ENCODE data around the gene NPFFR2. TPM values are rescaled to one million over a fixed set of nuclear protein-coding genes. Genes with fewer than 3 reads are reported as not detected.

The NPFFR2 gene
- total and polyA plus RNA-seq, 9 of the 15 experiments (the other 6 are each of a cell fraction or from before 2014, with no cell fraction given) = 0.15 to 0.98 (median 0.48) TPM

GRCh38 chr4:72031868-72032608, at the start of gene NPFFR2 (continued):
- TF ChIP-seq USF1 (CRISPR knock-in tag; IDR thresholded peaks at IDR 0.05) (no peak), NFRKB (IDR thresholded peaks at IDR 0.05; ENCODE audit: low read depth) (no peak), ZNF436 (CRISPR knock-in tag; IDR thresholded peaks at IDR 0.05) (no peak), EGR1 (conservative IDR thresholded peaks at IDR 0.05) (no peak), NR2C1 (IDR thresholded peaks at IDR 0.05) (no peak), NR2C1 (tag; IDR thresholded peaks at IDR 0.05) (no peak), FOXM1 (IDR thresholded peaks at IDR 0.05; ENCODE audit: low read depth) (no peak), FOXM1 (CRISPR knock-in tag; IDR thresholded peaks at IDR 0.05; ENCODE audit: low read depth) (no peak), HMG20A (CRISPR knock-in tag; conservative IDR thresholded peaks at IDR 0.05) (no peak), ATF7 (IDR thresholded peaks at IDR 0.05) (no peak), TAF1 (IDR thresholded peaks at IDR 0.05; ENCODE audit: control insufficient read depth, extremely low read depth, insufficient read depth, low read length, severe bottlenecking) (no peak), SRF (CRISPR knock-in tag; IDR thresholded peaks at IDR 0.05) (no peak), NR2C2 (CRISPR knock-in tag; IDR thresholded peaks at IDR 0.05) (no peak), NR2C2 (tag; IDR thresholded peaks at IDR 0.05) (no peak), KDM2B (CRISPR knock-in tag; IDR thresholded peaks at IDR 0.05) (no peak)
- TF ChIP-seq, protein P1, sequence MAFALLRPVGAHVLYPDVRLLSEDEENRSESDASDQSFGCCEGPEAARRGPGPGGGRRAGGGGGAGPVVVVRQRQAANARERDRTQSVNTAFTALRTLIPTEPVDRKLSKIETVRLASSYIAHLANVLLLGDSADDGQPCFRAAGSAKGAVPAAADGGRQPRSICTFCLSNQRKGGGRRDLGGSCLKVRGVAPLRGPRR (CRISPR knock-in tag; IDR thresholded peaks at IDR 0.05) = no peak
